SK-N-SH (cell line): ENCODE data around the gene DOHH. TPM values are rescaled to one million over a fixed set of nuclear protein-coding genes. Genes with fewer than 3 reads are reported as not detected.

ENCODE experiments used
- CTCF ChIA-PET: fragments of 300-600, 350-600 bp; formaldehyde crosslinking; extraction: SDS; loops from one replicate; lab custom pipeline; 2021; lab: Yijun Ruan, JAX
- POLR2A ChIA-PET: fragments of 350-600 bp; sonication (Branson Sonifier 250); formaldehyde crosslinking; extraction: SDS; loops from one replicate; lab custom pipeline; 2020; ENCODE audit warnings: antibody characterized with exemption, inconsistent platforms; lab: Yijun Ruan, JAX
- DNase-seq: peaks from one replicate; pipeline ENCODE4 v3.0.0; 2012
- H2AFZ ChIP-seq: fragments of 200-600 bp; sonication (generic); 2 replicates; pipeline ENCODE4 v1.8.1; 2016; ENCODE audit warnings: antibody characterized with exemption, mild to moderate bottlenecking, low read depth
- H3F3A ChIP-seq: fragments of 200-600 bp; sonication (generic); replicated peaks from 2 replicates; pipeline ENCODE3; 2016; ENCODE audit warnings: antibody characterized with exemption, mild to moderate bottlenecking; ENCODE audit not compliant: insufficient read depth
- H3K27ac ChIP-seq, 2 experiments: fragments of 200-500 bp in 1 of 2; fragments of 200-600 bp in 1 of 2; sonication (Bioruptor generic) in 1 of 2; sonication (generic), shearing (Covaris generic) in 1 of 2; 2 replicates each; pipeline versions ENCODE4 v1.5.1 to v1.6.1; 2014 to 2016; ENCODE audit warnings: low read depth in 2 of 2, inconsistent platforms in 1 of 2, low read length in 1 of 2, mild to moderate bottlenecking in 1 of 2, mixed read lengths in 1 of 2
- H3K27me3 ChIP-seq: fragments of 200-600 bp; sonication (generic), shearing (Covaris generic); 2 replicates; pipeline ENCODE4 v1.6.1; 2016; ENCODE audit warnings: mixed run types; ENCODE audit not compliant: insufficient read depth
- H3K36me3 ChIP-seq, 2 experiments: fragments of 200-500 bp in 1 of 2; fragments of 200-600 bp in 1 of 2; sonication (Bioruptor generic) in 1 of 2; sonication (generic) in 1 of 2; replicated peaks in 1 of 2; 2 replicates each; pipeline versions ENCODE3 to v1.5.1; 2014 to 2016; ENCODE audit warnings: low read length in 1 of 2, mild to moderate bottlenecking in 1 of 2; ENCODE audit not compliant: insufficient read depth in 2 of 2, control insufficient read depth in 1 of 2
- H3K4me1 ChIP-seq, 2 experiments: fragments of 200-500 bp in 1 of 2; fragments of 200-600 bp in 1 of 2; sonication (Bioruptor generic) in 1 of 2; sonication (generic), shearing (Covaris generic) in 1 of 2; 2 replicates each; pipeline versions ENCODE4 v1.5.1 to v1.6.1; 2014 to 2016; ENCODE audit warnings: low read depth in 1 of 2, low read length in 1 of 2, mixed run types in 1 of 2; ENCODE audit not compliant: insufficient read depth in 2 of 2, control insufficient read depth in 1 of 2
- H3K4me2 ChIP-seq: fragments of 200-600 bp; sonication (generic), shearing (Covaris generic); 2 replicates; pipeline ENCODE4 v1.6.1; 2017; ENCODE audit warnings: mixed run types
- H3K4me3 ChIP-seq, 2 experiments: fragments of 200-500 bp in 1 of 2; fragments of 200-600 bp in 1 of 2; sonication (Bioruptor generic) in 1 of 2; sonication (generic), shearing (Covaris generic) in 1 of 2; 2 replicates each; pipeline versions ENCODE4 v1.5.1 to v1.8.1; 2014 to 2016; ENCODE audit warnings: low read depth in 2 of 2, inconsistent platforms in 1 of 2, low read length in 1 of 2, mild to moderate bottlenecking in 1 of 2, mixed read lengths in 1 of 2, moderate library complexity in 1 of 2
- H3K79me2 ChIP-seq: fragments of 200-600 bp; sonication (generic); 2 replicates; pipeline ENCODE4 v1.8.1; 2017; ENCODE audit warnings: mild to moderate bottlenecking; ENCODE audit not compliant: insufficient read depth
- H3K9ac ChIP-seq: fragments of 200-600 bp; sonication (generic); 2 replicates; pipeline ENCODE4 v1.6.1; 2017; ENCODE audit warnings: mixed run types
- H3K9me2 ChIP-seq: fragments of 200-600 bp; sonication (generic); 2 replicates; pipeline ENCODE4 v1.6.1; 2017; ENCODE audit warnings: mixed run types
- H3K9me3 ChIP-seq: fragments of 200-600 bp; sonication (generic); 2 replicates; pipeline ENCODE4 v1.6.1; 2017; ENCODE audit warnings: mixed run types, mild to moderate bottlenecking, moderate library complexity
- H4K20me1 ChIP-seq: fragments of 200-600 bp; sonication (generic); 2 replicates; pipeline ENCODE4 v1.6.1; 2017; ENCODE audit warnings: mild to moderate bottlenecking, mixed run types; ENCODE audit not compliant: insufficient read depth
- JUND ChIP-seq: IDR thresholded peaks from 2 replicates; pipeline ENCODE4 v1.4.0; 2012
- MXI1 ChIP-seq: IDR thresholded peaks from 2 replicates; pipeline ENCODE4 v1.6.1; 2012; ENCODE audit warnings: mild to moderate bottlenecking, low read depth, low read length, improper control_type of control experiment
- POLR2AphosphoS5 ChIP-seq: IDR thresholded peaks from 2 replicates; pipeline ENCODE4 v1.6.1; 2012; ENCODE audit warnings: low read depth, low read length
- RXRA ChIP-seq: IDR thresholded peaks from 2 replicates; pipeline ENCODE4 v1.4.0; 2012; ENCODE audit warnings: low read depth, mild to moderate bottlenecking, borderline replicate concordance
- SIN3A ChIP-seq: IDR thresholded peaks from 2 replicates; pipeline ENCODE4 v1.6.1; 2012; ENCODE audit warnings: low read depth, mild to moderate bottlenecking, low read length, moderate library complexity, borderline replicate concordance
- WGBS: methylation state at CpG from one replicate; pipeline ENCODE4 v1.1.6; 2017; ENCODE audit warnings: low lambda C conversion rate; 5-methylcytosine and 5-hydroxymethylcytosine counted together
- polyA plus RNA-seq, 3 experiments: library from polyadenylated mRNA; depleted of rRNA; stranded (reverse); fragments of >200 nt; gene quantifications; 2 replicates each; pipeline ENCODE4 v1.2.3, GENCODE V29; 2012
- TF ChIP-seq, protein P1 (sequence below): IDR thresholded peaks from 2 replicates; pipeline ENCODE4 v1.6.1; 2012; ENCODE audit warnings: mild to moderate bottlenecking, low read depth, low read length, moderate library complexity
- TF ChIP-seq, protein P2 (sequence below): IDR thresholded peaks from 2 replicates; pipeline ENCODE4 v1.4.0; 2012; ENCODE audit warnings: low read depth, borderline replicate concordance

DOHH gene
- polyA plus RNA-seq, 1 of the 3 experiments (the other 2 are of a cell fraction), result 14.3 TPM

DNA sequence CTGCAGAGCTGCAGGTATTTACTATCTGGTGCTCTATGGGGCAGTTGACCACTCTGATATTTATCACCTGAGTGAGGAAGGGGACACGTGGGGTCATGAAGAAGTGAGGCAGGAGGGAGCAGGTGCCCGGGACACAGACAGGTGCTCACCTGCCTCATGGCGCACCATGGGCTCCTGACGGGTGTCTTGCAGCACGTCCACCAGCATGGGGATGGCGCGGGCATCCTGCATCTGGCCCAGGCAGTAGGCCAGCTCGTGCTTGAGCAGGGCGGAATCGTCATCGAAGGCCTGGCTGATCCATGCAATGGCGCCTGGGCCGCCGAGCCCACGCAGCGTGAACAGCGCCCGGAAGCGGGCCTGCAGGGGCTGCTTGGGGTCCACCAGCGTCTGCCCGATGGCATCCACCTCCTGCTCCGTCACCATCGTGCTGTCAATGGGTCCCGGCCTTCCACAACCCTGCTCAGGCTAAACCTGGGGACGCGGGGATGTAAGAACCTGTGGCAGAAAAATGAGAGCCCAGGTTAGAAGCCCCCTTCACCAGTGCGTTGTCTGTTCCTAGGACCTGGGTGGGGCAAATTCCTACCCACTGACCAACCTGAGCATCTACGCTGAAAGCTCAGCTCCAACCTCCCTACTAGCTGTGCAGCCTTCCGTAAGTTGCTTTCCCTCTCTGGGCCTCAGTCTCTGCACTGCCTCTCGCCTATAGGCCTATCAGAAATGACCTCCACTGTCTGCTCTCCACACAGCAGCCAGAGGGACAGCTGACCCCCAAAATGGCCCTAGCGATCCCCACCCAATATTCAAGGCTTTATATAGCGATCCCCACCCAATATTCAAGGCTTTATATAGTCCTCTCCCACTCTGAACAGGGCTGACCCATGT lies 3.8 kb downstream of the DOHH start (continued):
- TF ChIP-seq, protein P1, sequence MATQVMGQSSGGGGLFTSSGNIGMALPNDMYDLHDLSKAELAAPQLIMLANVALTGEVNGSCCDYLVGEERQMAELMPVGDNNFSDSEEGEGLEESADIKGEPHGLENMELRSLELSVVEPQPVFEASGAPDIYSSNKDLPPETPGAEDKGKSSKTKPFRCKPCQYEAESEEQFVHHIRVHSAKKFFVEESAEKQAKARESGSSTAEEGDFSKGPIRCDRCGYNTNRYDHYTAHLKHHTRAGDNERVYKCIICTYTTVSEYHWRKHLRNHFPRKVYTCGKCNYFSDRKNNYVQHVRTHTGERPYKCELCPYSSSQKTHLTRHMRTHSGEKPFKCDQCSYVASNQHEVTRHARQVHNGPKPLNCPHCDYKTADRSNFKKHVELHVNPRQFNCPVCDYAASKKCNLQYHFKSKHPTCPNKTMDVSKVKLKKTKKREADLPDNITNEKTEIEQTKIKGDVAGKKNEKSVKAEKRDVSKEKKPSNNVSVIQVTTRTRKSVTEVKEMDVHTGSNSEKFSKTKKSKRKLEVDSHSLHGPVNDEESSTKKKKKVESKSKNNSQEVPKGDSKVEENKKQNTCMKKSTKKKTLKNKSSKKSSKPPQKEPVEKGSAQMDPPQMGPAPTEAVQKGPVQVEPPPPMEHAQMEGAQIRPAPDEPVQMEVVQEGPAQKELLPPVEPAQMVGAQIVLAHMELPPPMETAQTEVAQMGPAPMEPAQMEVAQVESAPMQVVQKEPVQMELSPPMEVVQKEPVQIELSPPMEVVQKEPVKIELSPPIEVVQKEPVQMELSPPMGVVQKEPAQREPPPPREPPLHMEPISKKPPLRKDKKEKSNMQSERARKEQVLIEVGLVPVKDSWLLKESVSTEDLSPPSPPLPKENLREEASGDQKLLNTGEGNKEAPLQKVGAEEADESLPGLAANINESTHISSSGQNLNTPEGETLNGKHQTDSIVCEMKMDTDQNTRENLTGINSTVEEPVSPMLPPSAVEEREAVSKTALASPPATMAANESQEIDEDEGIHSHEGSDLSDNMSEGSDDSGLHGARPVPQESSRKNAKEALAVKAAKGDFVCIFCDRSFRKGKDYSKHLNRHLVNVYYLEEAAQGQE, result no peak
- TF ChIP-seq, protein P2, sequence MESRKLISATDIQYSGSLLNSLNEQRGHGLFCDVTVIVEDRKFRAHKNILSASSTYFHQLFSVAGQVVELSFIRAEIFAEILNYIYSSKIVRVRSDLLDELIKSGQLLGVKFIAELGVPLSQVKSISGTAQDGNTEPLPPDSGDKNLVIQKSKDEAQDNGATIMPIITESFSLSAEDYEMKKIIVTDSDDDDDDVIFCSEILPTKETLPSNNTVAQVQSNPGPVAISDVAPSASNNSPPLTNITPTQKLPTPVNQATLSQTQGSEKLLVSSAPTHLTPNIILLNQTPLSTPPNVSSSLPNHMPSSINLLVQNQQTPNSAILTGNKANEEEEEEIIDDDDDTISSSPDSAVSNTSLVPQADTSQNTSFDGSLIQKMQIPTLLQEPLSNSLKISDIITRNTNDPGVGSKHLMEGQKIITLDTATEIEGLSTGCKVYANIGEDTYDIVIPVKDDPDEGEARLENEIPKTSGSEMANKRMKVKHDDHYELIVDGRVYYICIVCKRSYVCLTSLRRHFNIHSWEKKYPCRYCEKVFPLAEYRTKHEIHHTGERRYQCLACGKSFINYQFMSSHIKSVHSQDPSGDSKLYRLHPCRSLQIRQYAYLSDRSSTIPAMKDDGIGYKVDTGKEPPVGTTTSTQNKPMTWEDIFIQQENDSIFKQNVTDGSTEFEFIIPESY, result no peak
- no peak for TF ChIP-seq POLR2AphosphoS5
- no peak for TF ChIP-seq RXRA
- TF ChIP-seq SIN3A, result no peak
- TF ChIP-seq JUND, result no peak

DNA sequence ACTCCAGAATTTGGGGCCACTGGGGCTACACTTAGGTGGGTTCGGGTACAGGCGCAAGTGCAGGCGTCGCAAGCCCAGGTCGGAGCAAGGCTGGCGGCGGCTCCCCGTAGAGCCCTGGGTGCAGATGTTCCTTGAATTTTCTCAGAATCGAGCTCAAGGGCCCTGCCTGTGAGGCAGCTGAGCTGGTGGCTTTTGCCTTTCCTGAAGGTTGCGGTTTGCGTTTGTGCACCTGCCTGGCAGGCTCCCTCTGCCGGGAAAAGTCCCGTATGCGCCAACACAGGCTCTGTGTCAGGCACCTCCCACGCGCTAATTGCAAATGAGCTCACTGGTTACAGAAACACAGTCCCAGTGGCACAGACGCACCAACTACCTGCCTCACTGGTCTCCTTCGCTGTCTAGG lies 5.9 kb downstream of the DOHH start:
- POLR2A ChIA-PET, result no interaction called here
- Histone ChIP-seq H3K27ac (no peak overlapping the region), H3K9ac (no peak overlapping the region), H3K9me2 (no peaks in the 10 kb centered on the region), H3K9me3 (no peaks in the 10 kb centered on the region), H3K4me1 (peaks cover 3 to 7% of the 10 kb centered on the region in 2 experiments; a peak in 2 of 4 replicates), H2AFZ (no peak overlapping the region), H3F3A (no peaks in the 10 kb centered on the region), H4K20me1 (no peaks in the 10 kb centered on the region), H3K79me2 (peaks cover 23% of the 10 kb centered on the region), H3K4me2 (no peak overlapping the region), H3K36me3 (peaks cover 11 to 28% of the 10 kb centered on the region in 2 experiments), H3K4me3 (no peak overlapping the region), H3K27me3 (no peaks in the 10 kb centered on the region)
- no peak for DNase-seq
- WGBS, result 100% methylated on average over 7 of the region's 18 CpGs
- no peak for TF ChIP-seq MXI1
- CTCF ChIA-PET, result interaction anchor here (1.1 to 1.6 kb wide), 4 partner anchors 9 to 190 kb away, joined by 3 to 7 read pairs (median 6); partner anchors contain the start of gene SMIM44
